ENCODE results near the gene KLHL35. TPM values are rescaled to one million over a fixed set of nuclear protein-coding genes. Genes with fewer than 3 reads are reported as not detected.
A peak's percentile ranks its signal among the peaks of the same experiment; 100 is the strongest.

KLHL35 gene
- under 1 TPM; 0.14 to 0.17 TPM for total RNA-seq

GRCh38 chr11:75432911-75433321 lies at the start of gene KLHL35:
KLHL35 (minus strand) TSS chr11:75433203; CDS start chr11:75430629, 2,574 bp downstream.
- Mint-ChIP-seq H3K9me3 (no peaks in the 10 kb centered on the region), H3K4me3 (no peak within 1 kb of the TSS), H3K27me3 (ENCODE audit: low read depth) (peaks cover 42% of the 10 kb centered on the region), H3K27ac (no peak within 1 kb of the TSS), H3K36me3 (ENCODE audit: low read depth) (peaks cover 3% of the 10 kb centered on the region), H3K4me1 (ENCODE audit: low read depth) (peaks cover 13% of the 10 kb centered on the region)
- intact Hi-C loops (cut with micrococcal nuclease): loop anchor here (5.0 kb wide), 1 partner anchor 36 kb away; the partner anchor contains the start of gene RPS3
- no peak for DNase-seq
- CTCF ChIA-PET: interaction anchor here (1.2 to 1.4 kb wide), 2 partner anchors 12 to 18 kb away, joined by 5 to 6 read pairs; no protein-coding TSS in a partner anchor

GRCh38 chr11:75481922-75482606 lies 49.1 kb upstream of the KLHL35 start:
- CTCF ChIA-PET: no interaction called here
- H3K9me3 Mint-ChIP-seq: no peaks in the 10 kb centered on the region
- H3K27me3 Mint-ChIP-seq (ENCODE audit: low read depth): no peaks in the 10 kb centered on the region
- DNase-seq: no peak
- intact Hi-C loops (cut with micrococcal nuclease): no loop called here
- no peak overlapping the region for H3K4me3 Mint-ChIP-seq
- no peaks in the 10 kb centered on the region for H3K36me3 Mint-ChIP-seq (ENCODE audit: low read depth)
- no peak overlapping the region for H3K27ac Mint-ChIP-seq
- no peaks in the 10 kb centered on the region for H3K4me1 Mint-ChIP-seq (ENCODE audit: low read depth)

GRCh38 chr11:75481223-75481921 lies 48.4 kb upstream of the KLHL35 start:
- no peaks in the 10 kb centered on the region for H3K36me3 Mint-ChIP-seq (ENCODE audit: low read depth)
- no peaks in the 10 kb centered on the region for H3K4me1 Mint-ChIP-seq (ENCODE audit: low read depth)
- no peak overlapping the region for H3K27ac Mint-ChIP-seq
- DNase-seq: no peak
- H3K4me3 Mint-ChIP-seq: no peak overlapping the region
- H3K27me3 Mint-ChIP-seq (ENCODE audit: low read depth): no peaks in the 10 kb centered on the region
- H3K9me3 Mint-ChIP-seq: no peaks in the 10 kb centered on the region
- intact Hi-C loops (cut with micrococcal nuclease): no loop called here
- CTCF ChIA-PET: no interaction called here

GRCh38 chr11:75480185-75481175 lies 47.5 kb upstream of the KLHL35 start:
- CTCF ChIA-PET: no interaction called here
- no peak overlapping the region for H3K27ac Mint-ChIP-seq
- H3K9me3 Mint-ChIP-seq: no peaks in the 10 kb centered on the region
- no peaks in the 10 kb centered on the region for H3K27me3 Mint-ChIP-seq (ENCODE audit: low read depth)
- no peak overlapping the region for H3K4me3 Mint-ChIP-seq
- no peaks in the 10 kb centered on the region for H3K36me3 Mint-ChIP-seq (ENCODE audit: low read depth)
- peaks cover 8% of the 10 kb centered on the region for H3K4me1 Mint-ChIP-seq (ENCODE audit: low read depth)
- DNase-seq: no peak
- intact Hi-C loops (cut with micrococcal nuclease): no loop called here

DNA sequence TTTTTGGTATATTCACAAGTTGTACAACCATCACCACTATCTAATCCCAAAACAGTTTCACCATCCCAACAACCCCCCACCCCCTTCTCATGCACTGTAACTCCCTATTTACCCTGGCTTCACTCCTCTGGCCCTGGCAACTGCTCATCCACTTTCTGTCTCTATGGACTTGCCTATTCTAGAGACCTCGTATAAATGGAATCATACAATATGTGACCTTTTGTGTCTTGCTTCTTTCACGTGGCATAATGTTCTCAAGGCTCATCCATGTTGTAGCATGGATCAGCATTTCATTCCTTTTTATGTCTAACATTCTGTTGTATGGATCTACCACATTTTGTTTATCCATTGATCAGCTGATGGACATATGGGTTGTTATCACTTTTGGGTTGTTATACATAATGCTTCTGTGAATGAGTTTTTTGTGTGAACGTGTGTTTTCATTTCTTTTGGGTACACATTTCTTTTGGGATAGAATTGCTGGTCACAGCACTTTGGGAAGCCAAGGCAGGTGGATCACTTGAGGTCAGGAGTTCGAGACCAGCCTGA lies 46.7 kb upstream of the KLHL35 start:
- intact Hi-C loops (cut with micrococcal nuclease): no loop called here
- no peak overlapping the region for H3K4me3 Mint-ChIP-seq
- CTCF ChIA-PET: no interaction called here
- H3K4me1 Mint-ChIP-seq (ENCODE audit: low read depth): peaks cover 16% of the 10 kb centered on the region
- no peak overlapping the region for H3K27ac Mint-ChIP-seq
- no peaks in the 10 kb centered on the region for H3K9me3 Mint-ChIP-seq
- no peak for DNase-seq
- no peaks in the 10 kb centered on the region for H3K27me3 Mint-ChIP-seq (ENCODE audit: low read depth)
- no peaks in the 10 kb centered on the region for H3K36me3 Mint-ChIP-seq (ENCODE audit: low read depth)

DNA sequence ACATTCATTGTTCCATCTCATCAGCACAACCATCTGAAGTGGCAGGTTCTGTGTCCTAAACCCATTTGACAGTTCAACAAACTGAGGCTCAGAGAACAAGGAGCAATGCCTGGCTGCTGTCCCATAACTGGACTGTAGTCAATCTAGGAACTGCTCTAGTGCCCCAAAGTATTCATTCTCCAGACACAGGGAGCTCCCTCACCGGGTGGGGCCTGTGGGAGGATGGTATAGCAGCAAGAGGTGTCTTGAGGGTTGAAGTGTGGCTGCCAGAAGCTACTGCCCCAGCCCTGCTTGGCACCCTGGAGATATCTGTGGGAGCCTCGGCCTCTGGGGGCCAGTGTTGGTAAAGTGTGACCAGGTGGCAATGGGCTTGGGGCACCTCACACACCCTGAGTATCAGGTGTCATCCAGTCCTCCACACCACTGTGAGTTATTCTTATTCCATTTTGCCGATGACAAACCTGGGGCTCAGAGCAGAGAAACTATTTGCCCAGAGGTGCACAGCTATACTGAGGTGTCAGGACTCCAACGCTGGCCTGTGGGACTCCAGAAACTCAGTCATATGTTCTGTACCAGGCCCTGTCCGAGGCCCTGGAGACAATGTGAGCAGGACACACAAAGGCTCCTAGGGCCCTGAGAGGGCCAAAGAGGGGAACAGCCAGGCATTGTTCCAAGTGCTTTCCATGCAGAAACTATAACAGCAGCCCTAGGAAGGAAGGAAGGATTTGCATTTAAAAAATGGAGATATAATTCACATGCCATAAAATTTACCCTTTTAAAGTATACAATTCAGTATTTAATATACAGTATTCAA lies 46.0 kb upstream of the KLHL35 start:
- H3K27ac Mint-ChIP-seq: no peak overlapping the region
- H3K4me1 Mint-ChIP-seq (ENCODE audit: low read depth): peaks cover 16% of the 10 kb centered on the region
- CTCF ChIA-PET: interaction anchor here (1.1 to 1.2 kb wide), 2 partner anchors 33 to 54 kb away, joined by 3 to 4 read pairs; no protein-coding TSS in a partner anchor
- no peak for DNase-seq
- intact Hi-C loops (cut with micrococcal nuclease): no loop called here
- H3K36me3 Mint-ChIP-seq (ENCODE audit: low read depth): no peaks in the 10 kb centered on the region
- no peaks in the 10 kb centered on the region for H3K9me3 Mint-ChIP-seq
- H3K4me3 Mint-ChIP-seq: no peak overlapping the region
- H3K27me3 Mint-ChIP-seq (ENCODE audit: low read depth): no peaks in the 10 kb centered on the region

- CTCF ChIA-PET: interaction anchor here (1.1 kb wide), 1 partner anchor 31 kb away, joined by 3 read pairs; no protein-coding TSS in a partner anchor
- no peaks in the 10 kb centered on the region for H3K36me3 Mint-ChIP-seq (ENCODE audit: low read depth)
These were observed 44.6 kb upstream of the KLHL35 start for GRCh38 chr11:75477614-75477935.

GRCh38 chr11:75476739-75477613 lies 44.0 kb upstream of the KLHL35 start:
- intact Hi-C loops (cut with micrococcal nuclease): no loop called here
- no peak overlapping the region for H3K27ac Mint-ChIP-seq
- no peak overlapping the region for H3K4me3 Mint-ChIP-seq
- no peak for DNase-seq
- H3K4me1 Mint-ChIP-seq (ENCODE audit: low read depth): peaks cover 16% of the 10 kb centered on the region
- H3K9me3 Mint-ChIP-seq: no peaks in the 10 kb centered on the region
- H3K36me3 Mint-ChIP-seq (ENCODE audit: low read depth): no peaks in the 10 kb centered on the region
- CTCF ChIA-PET: interaction anchor here (0.9 to 1.6 kb wide), 2 partner anchors 31 to 246 kb away, joined by 3 to 11 read pairs; no protein-coding TSS in a partner anchor
- H3K27me3 Mint-ChIP-seq (ENCODE audit: low read depth): no peaks in the 10 kb centered on the region

More at GRCh38 chr11:75477614-75477935, 44.6 kb upstream of the KLHL35 start:
- Mint-ChIP-seq H3K27me3 (ENCODE audit: low read depth) (no peaks in the 10 kb centered on the region), H3K4me1 (ENCODE audit: low read depth) (peaks cover 16% of the 10 kb centered on the region), H3K27ac (no peak overlapping the region), H3K4me3 (no peak overlapping the region), H3K9me3 (no peaks in the 10 kb centered on the region)
- no peak for DNase-seq
- intact Hi-C loops (cut with micrococcal nuclease): no loop called here

DNA sequence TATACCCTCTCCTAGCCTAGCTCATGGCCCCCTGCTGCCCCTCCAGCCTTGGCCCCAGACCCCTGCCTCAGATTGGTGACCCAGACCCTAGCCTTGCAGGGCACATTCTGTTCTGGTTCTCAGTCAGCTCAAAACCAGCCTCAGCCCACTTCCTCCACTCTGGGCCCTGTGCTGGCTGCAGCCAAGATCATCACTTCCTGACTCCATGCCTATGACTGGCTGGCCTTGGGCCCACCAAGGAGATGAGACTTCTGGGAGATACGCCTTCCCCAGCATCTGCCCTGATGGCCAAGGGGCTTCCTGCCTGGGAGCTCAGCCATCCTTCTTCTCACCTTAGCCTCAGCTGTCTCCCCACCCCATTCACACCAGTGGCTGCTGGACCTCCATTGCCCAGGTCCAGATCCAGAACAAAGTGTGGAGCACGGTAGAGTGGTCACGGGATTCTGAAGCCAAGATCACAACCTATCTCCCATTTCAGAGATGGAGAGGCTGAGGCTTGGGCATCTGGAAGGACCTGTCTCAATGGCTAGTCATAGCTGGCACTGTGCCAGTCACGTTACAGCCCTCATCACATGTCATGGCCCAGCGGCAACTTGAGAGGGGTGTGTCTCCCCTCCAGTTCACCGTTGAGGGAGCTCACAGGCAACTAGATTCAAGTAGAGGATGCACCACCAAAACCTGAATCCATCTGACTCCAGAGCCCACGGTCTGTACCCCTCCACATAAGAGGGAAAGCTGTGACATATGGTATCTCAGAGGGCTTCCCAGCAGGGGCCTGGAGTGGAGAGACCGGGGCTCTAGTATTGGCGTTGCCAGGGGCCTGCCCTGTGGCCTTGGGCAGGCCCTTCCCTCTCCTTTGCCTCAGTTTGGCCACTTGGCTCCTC lies 43.0 kb upstream of the KLHL35 start:
- no peaks in the 10 kb centered on the region for H3K27me3 Mint-ChIP-seq (ENCODE audit: low read depth)
- peak overlapping the region; percentile 83 for H3K27ac Mint-ChIP-seq
- H3K9me3 Mint-ChIP-seq: no peaks in the 10 kb centered on the region
- peaks cover 16% of the 10 kb centered on the region for H3K4me1 Mint-ChIP-seq (ENCODE audit: low read depth)
- CTCF ChIA-PET: interaction anchor here (0.7 to 1.6 kb wide), 6 partner anchors 25 to 247 kb away, joined by 3 to 11 read pairs (median 4); partner anchors contain the start of gene GDPD5
- intact Hi-C loops (cut with micrococcal nuclease): no loop called here
- no peak overlapping the region for H3K4me3 Mint-ChIP-seq
- no peaks in the 10 kb centered on the region for H3K36me3 Mint-ChIP-seq (ENCODE audit: low read depth)
- DNase-seq: peak; percentile 50

All from activated naive CD4-positive, alpha-beta T cell treated with anti-CD3 and anti-CD28 coated beads for 36 hours (primary cell).